HK-2 (cell line): ENCODE data around the gene MOSPD3.

Experiments used
- DNase-seq: peaks from one replicate; pipeline ENCODE4 v3.0.0-alpha.2; 2018; ENCODE audit not compliant: unreplicated experiment

The MOSPD3 gene

GRCh38 chr7:100575746-100576383 lies 36.5 kb upstream of the MOSPD3 start:
- no peak for DNase-seq

- DNase-seq = no peak
Observed at GRCh38 chr7:100576384-100576993, 35.9 kb upstream of the MOSPD3 start.

- no peak for DNase-seq
Observed at GRCh38 chr7:100577103-100577502, 35.2 kb upstream of the MOSPD3 start.

- DNase-seq = no peak
Observed at GRCh38 chr7:100577507-100577906, 34.8 kb upstream of the MOSPD3 start.

GRCh38 chr7:100578246-100579183 lies 33.8 kb upstream of the MOSPD3 start:
- no peak for DNase-seq

GRCh38 chr7:100580466-100581283 lies 31.7 kb upstream of the MOSPD3 start:
- DNase-seq = no peak

- DNase-seq = no peak
Observed at GRCh38 chr7:100582041-100582579, 30.2 kb upstream of the MOSPD3 start.

- DNase-seq = no peak
Observed at GRCh38 chr7:100582650-100583049, 29.7 kb upstream of the MOSPD3 start.

- no peak for DNase-seq
Observed at GRCh38 chr7:100583132-100584053, 28.9 kb upstream of the MOSPD3 start.

- DNase-seq = no peak
Observed at GRCh38 chr7:100584054-100584682, 28.2 kb upstream of the MOSPD3 start.

GRCh38 chr7:100584683-100585510 lies 27.4 kb upstream of the MOSPD3 start:
- peak; percentile 75 for DNase-seq

- peak; percentile 50 for DNase-seq
Observed at GRCh38 chr7:100585511-100586265, 26.7 kb upstream of the MOSPD3 start, which contains the start of gene LRCH4. LRCH4 (minus strand) TSS chr7:100586129; CDS start chr7:100586100, 29 bp downstream.

- DNase-seq = peak; percentile 100
Observed at GRCh38 chr7:100586266-100587025, 25.9 kb upstream of the MOSPD3 start, which contains the start of gene FBXO24. FBXO24 (plus strand) TSS chr7:100586328; CDS start chr7:100586626, 298 bp downstream.

GRCh38 chr7:100588438-100588837 lies 23.9 kb upstream of the MOSPD3 start:
- no peak for DNase-seq

- DNase-seq = no peak
Observed at GRCh38 chr7:100589341-100589947, 22.9 kb upstream of the MOSPD3 start.

GRCh38 chr7:100590077-100590737 lies 22.1 kb upstream of the MOSPD3 start:
- DNase-seq = no peak
